Left ventricle myocardium superior (tissue), 1 donor: ENCODE data around the gene UPK1A. TPM values are rescaled to one million over a fixed set of nuclear protein-coding genes. Genes with fewer than 3 reads are reported as not detected.
A peak's percentile ranks its signal among the peaks of the same experiment; 100 is the strongest.
"Not testable (repeated sequence)": the region's sequence is repeated elsewhere in the genome, so short reads cannot be mapped to it uniquely, and the experiment has no call there.

Experiments
- ATAC-seq: fragments of 200-7000 bp; cut with Tn5 transposase; one replicate; pipeline ENCODE4 v1.9.1; 2020; ENCODE audit warnings: mild to moderate bottlenecking, moderate library complexity
- DNase-seq: peaks from one replicate; pipeline ENCODE4 v3.0.0-alpha.2; 2020
- intact Hi-C: fragments of 100-400 bp; cut with micrococcal nuclease; formaldehyde crosslinking; loops from one replicate; pipeline ENCODE4 v1.11.0; 2022
- total RNA-seq: library from RNA; stranded (reverse); fragmentation: NEBNext Ultra II Directional; extraction: Animal tissue kit (Norgen Biotek cat#: 25700); gene quantifications from one replicate; pipeline ENCODE4 v1.2.1, GENCODE V29; 2021
- donor health status: DM: no; HTN: yes; CAD: no; lungs with severe emphysema.

The UPK1A gene
- total RNA-seq, 1 donor from 2014 or later, result not detected

- no peak for DNase-seq
- ATAC-seq, result no peak
- intact Hi-C loops, result no loop called here
Measured at GRCh38 chr19:35713904-35714495, 47.7 kb downstream of the UPK1A start.

- ATAC-seq, result no peak
- intact Hi-C loops, result no loop called here
- no peak for DNase-seq
Measured at GRCh38 chr19:35714601-35715354, 48.5 kb downstream of the UPK1A start.

- intact Hi-C loops, result no loop called here
- ATAC-seq, result no peak
- DNase-seq, result no peak
Measured at GRCh38 chr19:35715355-35715809, 49.1 kb downstream of the UPK1A start.

GRCh38 chr19:35715981-35716800, 49.9 kb downstream of the UPK1A start:
- DNase-seq (peak; percentile 83), ATAC-seq (peak; percentile 55)
- intact Hi-C loops, result no loop called here

GRCh38 chr19:35716801-35717664, 50.7 kb downstream of the UPK1A start:
- peak; percentile 94 for ATAC-seq
- intact Hi-C loops, result no loop called here
- peak; percentile 98 for DNase-seq

- intact Hi-C loops, result no loop called here
- peak; percentile 80 for ATAC-seq
- DNase-seq, result no peak
Measured at GRCh38 chr19:35717665-35718344, 51.5 kb downstream of the UPK1A start, which contains the start of gene KMT2B. TSS of gene KMT2B (plus strand) at chr19:35718003. CDS start at chr19:35718019, 16 bp downstream.

GRCh38 chr19:35718345-35719041, 52.2 kb downstream of the UPK1A start:
- ATAC-seq (no peak), DNase-seq (peak; percentile 56)
- intact Hi-C loops, result no loop called here

GRCh38 chr19:35719402-35720162, 53.3 kb downstream of the UPK1A start:
- DNase-seq (peak; percentile 36), ATAC-seq (no peak)
- intact Hi-C loops, result no loop called here

- no peak for DNase-seq
Measured at GRCh38 chr19:35720163-35720524, 53.8 kb downstream of the UPK1A start.

GRCh38 chr19:35720648-35721047, 54.3 kb downstream of the UPK1A start:
- DNase-seq (no peak), ATAC-seq (no peak)
- intact Hi-C loops, result no loop called here

More at GRCh38 chr19:35720163-35720524, 53.8 kb downstream of the UPK1A start:
- intact Hi-C loops, result no loop called here
- ATAC-seq, result no peak

- DNase-seq (no peak), ATAC-seq (no peak)
- intact Hi-C loops, result no loop called here
Measured at GRCh38 chr19:35721374-35721773, 55.1 kb downstream of the UPK1A start.

GRCh38 chr19:35722461-35722860, 56.1 kb downstream of the UPK1A start:
- DNase-seq (no peak), ATAC-seq (no peak)
- intact Hi-C loops, result no loop called here

- intact Hi-C loops, result no loop called here
- no peak for ATAC-seq
- no peak for DNase-seq
Measured at GRCh38 chr19:35722897-35723296, 56.6 kb downstream of the UPK1A start.

GRCh38 chr19:35723671-35724070, 57.4 kb downstream of the UPK1A start:
- ATAC-seq, result no peak
- DNase-seq, result no peak
- intact Hi-C loops, result no loop called here

- DNase-seq, ATAC-seq, intact Hi-C loops: not testable (repeated sequence)
Measured at GRCh38 chr19:35724132-35724531, 57.8 kb downstream of the UPK1A start.

GRCh38 chr19:35724560-35724959, 58.2 kb downstream of the UPK1A start:
- no peak for DNase-seq
- intact Hi-C loops, result no loop called here
- ATAC-seq, result no peak

- no peak for DNase-seq
- intact Hi-C loops, result no loop called here
- ATAC-seq, result no peak
Measured at GRCh38 chr19:35725216-35725861, 59.0 kb downstream of the UPK1A start.
